GM19463 (cell line): Measurements from ENCODE around the gene ZBED1.
"Not testable (repeated sequence)": the region's sequence is repeated elsewhere in the genome, so short reads cannot be mapped to it uniquely, and the experiment has no call there.

Experiments
- ATAC-seq: cut with Tn5 transposase; IDR thresholded peaks from one replicate; pipeline ENCODE4 v1.9.1; 2021; ENCODE audit warnings: mild to moderate bottlenecking, moderate library complexity; ENCODE audit not compliant: unreplicated experiment

ZBED1 gene

GRCh38 chrX:2457289-2458133 lies 43.3 kb downstream of the ZBED1 start:
- ATAC-seq = no peak

GRCh38 chrX:2456091-2456490 lies 44.7 kb downstream of the ZBED1 start:
- ATAC-seq = not testable (repeated sequence)

GRCh38 chrX:2454620-2455019 lies 46.2 kb downstream of the ZBED1 start:
- not testable (repeated sequence) for ATAC-seq

- no peak for ATAC-seq
Measured at GRCh38 chrX:2452799-2453198, 48.0 kb downstream of the ZBED1 start.

- ATAC-seq = no peak
Measured at GRCh38 chrX:2452317-2452784, 48.4 kb downstream of the ZBED1 start.

- no peak for ATAC-seq
Measured at GRCh38 chrX:2451501-2452316, 49.1 kb downstream of the ZBED1 start.

- no peak for ATAC-seq
Measured at GRCh38 chrX:2450681-2451080, 50.1 kb downstream of the ZBED1 start.

- ATAC-seq = no peak
Measured at GRCh38 chrX:2449135-2449886, 51.5 kb downstream of the ZBED1 start.

- ATAC-seq = no peak
Measured at GRCh38 chrX:2447484-2447883, 53.3 kb downstream of the ZBED1 start.

- ATAC-seq = no peak
Measured at GRCh38 chrX:2446815-2447214, 54.0 kb downstream of the ZBED1 start.

GRCh38 chrX:2445662-2446623 lies 54.8 kb downstream of the ZBED1 start:
- ATAC-seq = no peak

GRCh38 chrX:2442694-2443093 lies 58.1 kb downstream of the ZBED1 start:
- ATAC-seq = no peak

GRCh38 chrX:2441466-2441865 lies 59.3 kb downstream of the ZBED1 start:
- no peak for ATAC-seq

GRCh38 chrX:2439613-2440012 lies 61.2 kb downstream of the ZBED1 start:
- no peak for ATAC-seq
